ENCODE results near the gene ETV3. TPM values are rescaled to one million over a fixed set of nuclear protein-coding genes. Genes with fewer than 3 reads are reported as not detected.
A peak's percentile ranks its signal among the peaks of the same experiment; 100 is the strongest.

The ETV3 gene
- total RNA-seq, 1 donor from 2014 or later = 31.8 TPM

- H3K36me3 Mint-ChIP-seq (ENCODE audit: insufficient read depth) = no peaks in the 10 kb centered on the region
- H3K27ac Mint-ChIP-seq = no peak overlapping the region
- no peak for TF ChIP-seq CTCF (IDR thresholded peaks at IDR 0.05; ENCODE audit: unreplicated experiment)
- no peaks in the 10 kb centered on the region for H3K27me3 Mint-ChIP-seq
- H3K9me3 Mint-ChIP-seq (ENCODE audit: low read depth) = no peaks in the 10 kb centered on the region
- no peak for DNase-seq (ENCODE audit: low spot score, unreplicated experiment)
- no peak overlapping the region for H3K4me3 Mint-ChIP-seq (ENCODE audit: low read depth)
- peaks cover 2% of the 10 kb centered on the region for H3K4me1 Mint-ChIP-seq (ENCODE audit: low read depth)
Measured at GRCh38 chr1:157084720-157085119, 53.5 kb downstream of the ETV3 start.

- no peaks in the 10 kb centered on the region for H3K36me3 Mint-ChIP-seq (ENCODE audit: insufficient read depth)
- peaks cover 2% of the 10 kb centered on the region for H3K4me1 Mint-ChIP-seq (ENCODE audit: low read depth)
- DNase-seq (ENCODE audit: low spot score, unreplicated experiment) = no peak
- no peak for TF ChIP-seq CTCF (IDR thresholded peaks at IDR 0.05; ENCODE audit: unreplicated experiment)
- no peaks in the 10 kb centered on the region for H3K9me3 Mint-ChIP-seq (ENCODE audit: low read depth)
- H3K27me3 Mint-ChIP-seq = peaks cover 3% of the 10 kb centered on the region
- no peak overlapping the region for H3K27ac Mint-ChIP-seq
- H3K4me3 Mint-ChIP-seq (ENCODE audit: low read depth) = no peak overlapping the region
Measured at GRCh38 chr1:157081707-157082106, 56.5 kb downstream of the ETV3 start.

GRCh38 chr1:157080714-157081113 lies 57.5 kb downstream of the ETV3 start:
- Mint-ChIP-seq H3K36me3 (ENCODE audit: insufficient read depth) (no peaks in the 10 kb centered on the region), H3K4me1 (ENCODE audit: low read depth) (no peaks in the 10 kb centered on the region), H3K4me3 (ENCODE audit: low read depth) (no peak overlapping the region), H3K27ac (no peak overlapping the region), H3K27me3 (peaks cover 3% of the 10 kb centered on the region), H3K9me3 (ENCODE audit: low read depth) (no peaks in the 10 kb centered on the region)
- no peak for DNase-seq (ENCODE audit: low spot score, unreplicated experiment)
- TF ChIP-seq CTCF (IDR thresholded peaks at IDR 0.05; ENCODE audit: unreplicated experiment) = no peak

GRCh38 chr1:157077394-157077793 lies 60.8 kb downstream of the ETV3 start:
- Mint-ChIP-seq H3K4me3 (ENCODE audit: low read depth) (no peak overlapping the region), H3K27ac (no peak overlapping the region), H3K36me3 (ENCODE audit: insufficient read depth) (no peaks in the 10 kb centered on the region), H3K27me3 (peaks cover 14% of the 10 kb centered on the region), H3K4me1 (ENCODE audit: low read depth) (no peaks in the 10 kb centered on the region), H3K9me3 (ENCODE audit: low read depth) (no peaks in the 10 kb centered on the region)
- TF ChIP-seq CTCF (IDR thresholded peaks at IDR 0.05; ENCODE audit: unreplicated experiment) = no peak
- DNase-seq (ENCODE audit: low spot score, unreplicated experiment) = no peak

GRCh38 chr1:157073944-157074685 lies 64.1 kb downstream of the ETV3 start:
- Mint-ChIP-seq H3K36me3 (ENCODE audit: insufficient read depth) (no peaks in the 10 kb centered on the region), H3K27ac (no peak overlapping the region), H3K4me3 (ENCODE audit: low read depth) (no peak overlapping the region), H3K27me3 (peaks cover 14% of the 10 kb centered on the region), H3K9me3 (ENCODE audit: low read depth) (no peaks in the 10 kb centered on the region), H3K4me1 (ENCODE audit: low read depth) (no peaks in the 10 kb centered on the region)
- TF ChIP-seq CTCF (IDR thresholded peaks at IDR 0.05; ENCODE audit: unreplicated experiment) = peak; percentile 69
- DNase-seq (ENCODE audit: low spot score, unreplicated experiment) = peak; percentile 48

Other genes starting within 250 kb of the ETV3 start
- 0.20 TPM in 1 of 2 replicates, not detected in the other for gene PEAR1, start 244.7 kb downstream of the ETV3 start, total RNA-seq
- gene LRRC71, start 217.8 kb downstream of the ETV3 start, total RNA-seq = not detected in 2 replicates
- gene ARHGEF11, start 92.7 kb downstream of the ETV3 start, total RNA-seq = 55.9 and 56.7 TPM in 2 replicates
- 0.67 and 0.72 TPM in 2 replicates for gene ETV3L, start 38.6 kb downstream of the ETV3 start, total RNA-seq